Neuron (in vitro differentiated cells): ENCODE data around the gene PARPBP.

ENCODE experiments used
- H2AFZ ChIP-seq: one replicate; pipeline ENCODE4 v1.6.1; 2013; ENCODE audit warnings: low read depth, mild to moderate bottlenecking, inconsistent platforms, low read length, moderate library complexity
- H3K27me3 ChIP-seq: one replicate; pipeline ENCODE4 v1.6.1; 2013; ENCODE audit warnings: low read length; ENCODE audit not compliant: insufficient read depth
- H3K36me3 ChIP-seq: one replicate; pipeline ENCODE4 v1.6.1; 2013; ENCODE audit warnings: low read length; ENCODE audit not compliant: insufficient read depth
- H3K4me1 ChIP-seq: one replicate; pipeline ENCODE4 v1.6.1; 2013; ENCODE audit warnings: low read length; ENCODE audit not compliant: insufficient read depth
- H3K4me3 ChIP-seq: 2 replicates; pipeline ENCODE4 v1.5.1; 2013; ENCODE audit warnings: mild to moderate bottlenecking, low read length, moderate library complexity
- H3K9me3 ChIP-seq: one replicate; pipeline ENCODE4 v1.6.1; 2013; ENCODE audit warnings: low read length

Gene PARPBP

GRCh38 chr12:102171951-102172350 lies 52.0 kb downstream of the PARPBP start:
- Histone ChIP-seq H3K4me1 (no peaks in the 10 kb centered on the region), H3K4me3 (no peak overlapping the region), H3K9me3 (no peaks in the 10 kb centered on the region), H3K36me3 (no peaks in the 10 kb centered on the region), H3K27me3 (no peaks in the 10 kb centered on the region), H2AFZ (no peak overlapping the region)

- H3K27me3 ChIP-seq, result no peaks in the 10 kb centered on the region
- no peaks in the 10 kb centered on the region for H3K4me1 ChIP-seq
- H3K9me3 ChIP-seq, result no peaks in the 10 kb centered on the region
- no peak overlapping the region for H3K4me3 ChIP-seq
- no peaks in the 10 kb centered on the region for H3K36me3 ChIP-seq
- no peak overlapping the region for H2AFZ ChIP-seq
Observed at GRCh38 chr12:102172436-102172835, 52.5 kb downstream of the PARPBP start.

- Histone ChIP-seq H2AFZ (no peak overlapping the region), H3K4me3 (no peak overlapping the region), H3K36me3 (no peaks in the 10 kb centered on the region), H3K9me3 (no peaks in the 10 kb centered on the region), H3K4me1 (no peaks in the 10 kb centered on the region), H3K27me3 (no peaks in the 10 kb centered on the region)
Observed at GRCh38 chr12:102174117-102174516, 54.1 kb downstream of the PARPBP start.

DNA sequence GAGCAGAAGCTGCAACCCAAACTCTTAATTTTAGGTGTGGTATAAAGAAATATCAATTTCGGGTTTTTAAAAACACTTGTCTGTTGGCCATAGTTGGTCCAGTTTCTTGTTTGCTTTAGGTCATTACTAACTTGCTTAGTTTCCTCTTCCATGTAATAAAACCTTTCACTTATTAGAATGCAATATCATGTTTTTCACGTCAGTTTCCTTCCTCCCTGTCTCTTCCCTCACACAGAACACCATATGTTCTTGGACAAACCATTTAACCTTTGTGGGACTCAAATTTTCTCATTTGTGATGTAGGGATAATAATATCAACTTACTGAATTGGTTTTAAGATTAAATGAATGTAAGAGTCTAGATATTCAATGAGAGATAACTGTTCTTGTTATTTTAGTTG lies 54.8 kb downstream of the PARPBP start:
- no peaks in the 10 kb centered on the region for H3K27me3 ChIP-seq
- no peak overlapping the region for H2AFZ ChIP-seq
- no peaks in the 10 kb centered on the region for H3K4me1 ChIP-seq
- H3K9me3 ChIP-seq, result no peaks in the 10 kb centered on the region
- peaks cover 2% of the 10 kb centered on the region for H3K36me3 ChIP-seq
- H3K4me3 ChIP-seq, result no peak overlapping the region

DNA sequence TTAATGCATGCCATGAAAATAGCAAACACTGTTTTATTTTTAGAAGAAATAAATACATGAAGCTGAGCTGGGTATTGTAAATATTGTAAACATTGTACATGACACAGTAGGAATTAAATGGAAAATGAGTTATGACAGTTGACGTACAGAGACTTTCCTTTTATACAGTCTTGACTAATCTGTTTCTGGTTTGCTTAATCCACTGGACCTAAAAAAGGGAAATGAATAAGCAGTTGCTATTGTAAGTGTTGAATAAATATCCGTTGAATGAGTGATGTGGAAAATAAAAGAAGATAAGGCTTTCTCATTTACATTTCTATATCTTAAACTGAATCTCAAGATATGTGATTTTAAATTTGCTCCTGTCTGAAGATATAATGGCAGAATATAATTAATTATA lies 62.7 kb downstream of the PARPBP start:
- H3K4me3 ChIP-seq, result no peak overlapping the region
- no peaks in the 10 kb centered on the region for H3K9me3 ChIP-seq
- no peak overlapping the region for H2AFZ ChIP-seq
- H3K27me3 ChIP-seq, result no peaks in the 10 kb centered on the region
- H3K4me1 ChIP-seq, result no peaks in the 10 kb centered on the region
- H3K36me3 ChIP-seq, result peaks cover 2% of the 10 kb centered on the region

DNA sequence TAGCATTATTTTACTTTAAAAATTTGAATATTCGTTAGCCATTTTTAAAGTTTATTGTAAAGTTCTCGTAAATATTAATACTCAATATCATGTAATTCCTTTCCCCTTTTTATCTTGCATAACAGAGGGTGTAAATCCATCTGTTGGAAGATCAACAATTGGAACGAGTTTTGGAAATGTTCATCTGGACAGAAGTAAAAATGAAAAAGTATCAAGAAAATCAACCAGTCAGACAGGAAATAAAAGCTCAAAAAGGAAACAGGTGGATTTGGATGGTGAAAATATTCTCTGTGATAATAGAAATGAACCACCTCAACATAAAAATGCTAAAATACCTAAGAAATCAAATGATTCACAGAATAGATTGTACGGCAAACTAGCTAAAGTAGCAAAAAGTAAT lies 75.8 kb downstream of the PARPBP start:
- no peaks in the 10 kb centered on the region for H3K36me3 ChIP-seq

GRCh38 chr12:102197789-102198188 lies 77.8 kb downstream of the PARPBP start, which contains the start of gene PMCH:
TSS of gene PMCH (minus strand) at chr12:102197833. CDS start at chr12:102197770, 63 bp downstream.
- Histone ChIP-seq H3K27me3 (no peaks in the 10 kb centered on the region), H3K9me3 (no peaks in the 10 kb centered on the region), H3K36me3 (no peaks in the 10 kb centered on the region), H3K4me1 (no peaks in the 10 kb centered on the region), H3K4me3 (no peak within 1 kb of the TSS), H2AFZ (no peak within 1 kb of the TSS)

More for the DNA sequence above, 75.8 kb downstream of the PARPBP start:
- Histone ChIP-seq H3K9me3 (no peaks in the 10 kb centered on the region), H2AFZ (no peak overlapping the region), H3K4me1 (no peaks in the 10 kb centered on the region), H3K27me3 (no peaks in the 10 kb centered on the region), H3K4me3 (no peak overlapping the region)

DNA sequence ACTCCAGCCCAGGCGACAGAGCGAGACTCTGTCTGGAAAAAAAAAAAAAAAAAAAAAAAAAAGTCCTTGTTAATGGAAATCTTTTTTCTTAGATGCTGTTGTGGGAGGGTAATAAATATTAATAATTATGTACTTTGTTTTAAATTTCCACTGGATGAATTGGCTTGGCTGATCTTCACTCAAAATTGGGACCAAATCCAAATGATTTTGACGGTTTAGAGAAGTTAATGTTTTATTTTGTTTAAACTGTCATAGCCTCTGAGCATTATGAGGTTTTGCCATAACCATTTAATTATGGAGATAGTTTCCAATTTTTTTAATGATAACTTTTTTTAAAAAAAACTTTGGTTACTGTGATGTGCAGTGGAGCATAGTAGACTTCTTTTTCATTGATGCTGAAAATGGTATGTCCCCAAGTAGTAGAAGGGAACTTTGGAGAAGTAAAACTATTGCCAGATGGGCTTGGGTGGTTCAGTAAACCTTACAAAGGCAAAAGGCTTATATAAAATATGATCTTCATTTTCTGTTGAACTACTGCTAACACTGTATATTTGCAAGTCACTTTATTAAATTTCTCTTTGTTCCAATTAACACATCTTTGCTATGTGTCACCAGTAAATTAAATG lies 81.6 kb downstream of the PARPBP start:
- Histone ChIP-seq H3K27me3 (no peaks in the 10 kb centered on the region), H3K4me1 (no peaks in the 10 kb centered on the region), H3K4me3 (no peak overlapping the region), H2AFZ (no peak overlapping the region), H3K9me3 (no peaks in the 10 kb centered on the region), H3K36me3 (no peaks in the 10 kb centered on the region)

- no peaks in the 10 kb centered on the region for H3K4me1 ChIP-seq
- no peaks in the 10 kb centered on the region for H3K9me3 ChIP-seq
- no peaks in the 10 kb centered on the region for H3K27me3 ChIP-seq
- no peaks in the 10 kb centered on the region for H3K36me3 ChIP-seq
- H3K4me3 ChIP-seq, result no peak overlapping the region
- no peak overlapping the region for H2AFZ ChIP-seq
Observed at GRCh38 chr12:102202556-102202955, 82.6 kb downstream of the PARPBP start.

DNA sequence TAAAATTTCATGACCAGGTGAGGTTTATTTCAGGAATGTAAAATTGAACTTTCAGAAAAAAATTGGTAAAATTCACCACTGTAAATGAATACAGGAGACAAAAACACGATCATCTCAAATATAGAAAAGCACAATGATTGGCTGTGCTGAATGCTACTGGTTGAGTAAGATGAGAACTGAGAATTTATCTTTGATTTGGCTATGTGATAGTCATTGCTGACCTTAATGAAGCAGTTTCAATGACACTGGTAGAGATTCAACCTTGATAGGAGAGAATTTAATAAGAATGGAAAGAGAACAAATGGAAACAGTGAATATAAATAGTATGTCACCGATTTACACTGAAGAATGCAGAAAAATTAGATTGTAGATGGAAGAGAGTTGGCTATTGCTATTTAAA lies 84.0 kb downstream of the PARPBP start:
- Histone ChIP-seq H3K4me1 (no peaks in the 10 kb centered on the region), H2AFZ (no peak overlapping the region), H3K27me3 (no peaks in the 10 kb centered on the region), H3K9me3 (no peaks in the 10 kb centered on the region), H3K4me3 (no peak overlapping the region), H3K36me3 (no peaks in the 10 kb centered on the region)

- Histone ChIP-seq H3K4me1 (no peaks in the 10 kb centered on the region), H3K27me3 (no peaks in the 10 kb centered on the region), H3K4me3 (no peak overlapping the region), H2AFZ (no peak overlapping the region), H3K36me3 (no peaks in the 10 kb centered on the region), H3K9me3 (no peaks in the 10 kb centered on the region)
Observed at GRCh38 chr12:102215992-102216691, 96.2 kb downstream of the PARPBP start.

DNA sequence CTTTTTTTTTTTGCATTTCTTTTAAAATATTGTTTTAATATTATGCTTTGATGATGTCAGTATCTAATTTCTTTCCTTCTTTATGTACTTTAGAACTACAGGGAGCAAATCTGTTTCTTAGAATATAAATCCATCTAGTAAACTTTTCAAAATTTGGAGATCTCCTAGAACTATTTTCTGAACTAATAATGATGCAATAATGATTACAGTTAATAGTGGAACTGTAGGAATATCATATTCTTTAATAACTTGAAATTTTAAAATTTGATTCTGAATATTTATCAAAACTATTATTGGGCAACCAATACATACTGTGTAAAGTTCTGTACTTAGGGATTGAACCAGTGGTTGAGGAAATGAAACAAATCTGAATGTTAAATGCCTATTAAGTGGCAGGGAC lies 100.8 kb downstream of the PARPBP start:
- Histone ChIP-seq H2AFZ (no peak overlapping the region), H3K4me1 (no peaks in the 10 kb centered on the region), H3K9me3 (no peaks in the 10 kb centered on the region), H3K4me3 (no peak overlapping the region), H3K27me3 (no peaks in the 10 kb centered on the region), H3K36me3 (no peaks in the 10 kb centered on the region)

- Histone ChIP-seq H3K27me3 (no peaks in the 10 kb centered on the region), H3K4me3 (no peak overlapping the region), H3K9me3 (no peaks in the 10 kb centered on the region), H3K4me1 (no peaks in the 10 kb centered on the region), H2AFZ (no peak overlapping the region), H3K36me3 (no peaks in the 10 kb centered on the region)
Observed at GRCh38 chr12:102227954-102228353, 108.0 kb downstream of the PARPBP start.

- H3K4me3 ChIP-seq, result no peak overlapping the region
- H2AFZ ChIP-seq, result no peak overlapping the region
- no peaks in the 10 kb centered on the region for H3K36me3 ChIP-seq
Observed at GRCh38 chr12:102232036-102232435, 112.1 kb downstream of the PARPBP start.

More at GRCh38 chr12:102232036-102232435, 112.1 kb downstream of the PARPBP start:
- H3K27me3 ChIP-seq, result no peaks in the 10 kb centered on the region
- H3K9me3 ChIP-seq, result no peaks in the 10 kb centered on the region
- no peaks in the 10 kb centered on the region for H3K4me1 ChIP-seq
